Mucosa of descending colon (tissue), 3 donors: ENCODE results near the gene PGAP3. TPM values are rescaled to one million over a fixed set of nuclear protein-coding genes. Genes with fewer than 3 reads are reported as not detected.
"Not testable (repeated sequence)": the region's sequence is repeated elsewhere in the genome, so short reads cannot be mapped to it uniquely, and the experiment has no call there.

ENCODE experiments used
- ATAC-seq: fragments of 200-7000 bp; cut with Tn5 transposase; one replicate; pipeline ENCODE4 v1.9.1; 2020; ENCODE audit warnings: mild to moderate bottlenecking, moderate library complexity
- DNase-seq, 3 donors: peaks; one replicate each; pipeline ENCODE4 v3.0.0-alpha.2; 2020
- H3K36me3 ChIP-seq: fragments of 200-600 bp; one replicate; pipeline ENCODE4 v1.8.0; 2021; ENCODE audit warnings: low read depth, mild to moderate bottlenecking
- H3K4me1 ChIP-seq: fragments of 200-600 bp; one replicate; pipeline ENCODE4 v1.8.0; 2021; ENCODE audit warnings: low read depth, mild to moderate bottlenecking
- H3K4me3 ChIP-seq: fragments of 200-600 bp; one replicate; pipeline ENCODE4 v1.8.0; 2021; ENCODE audit warnings: mild to moderate bottlenecking
- H3K9me3 ChIP-seq: fragments of 200-600 bp; one replicate; pipeline ENCODE4 v1.8.0; 2021; ENCODE audit warnings: mild to moderate bottlenecking
- CTCF ChIP-seq: fragments of 200-600 bp; IDR thresholded peaks from one replicate; pipeline ENCODE4 v1.8.0; 2022; ENCODE audit warnings: antibody characterized with exemption, mild to moderate bottlenecking
- intact Hi-C, 2 donors: fragments of 100-400 bp; cut with DNase I in 1 of 2; cut with micrococcal nuclease in 1 of 2; formaldehyde crosslinking; loops; one replicate each; pipeline versions ENCODE4 v1.11.0 to v1.11.1; 2022; cut with DNase I, micrococcal nuclease
- total RNA-seq, 3 donors: library from RNA; stranded (reverse); fragmentation: NEBNext Ultra II Directional in 2 of 3; extraction: Animal tissue kit (Norgen Biotek cat#: 25700) in 2 of 3; gene quantifications; one replicate each; pipeline versions ENCODE4 v1.2.1 to v1.2.4, GENCODE V29; 2021 to 2023
- donor health status: DM: no; HTN: no; CAD: no; lungs with moderate emphysema.
- donor health status: DM: no; HTN: no; CAD: no.
- donor health status: DM: no; HTN: yes; CAD: no.

Gene PGAP3
- total RNA-seq, 3 donors from 2014 or later, result 27.7 to 74.6 (median 47.9) TPM

GRCh38 chr17:39730095-39730921 lies 42.5 kb upstream of the PGAP3 start, which contains the start of gene MIEN1:
Gene MIEN1 (minus strand): TSS chr17:39730532. CDS start chr17:39730495, 37 bp downstream.
- intact Hi-C loops, result no loop called here
- Histone ChIP-seq H3K4me1 (peaks cover 7% of the 10 kb centered on the region), H3K36me3 (no peaks in the 10 kb centered on the region), H3K9me3 (no peaks in the 10 kb centered on the region), H3K4me3 (peak within 1 kb of the TSS; percentile 31)
- peak; percentile 99 for ATAC-seq
- DNase-seq, result peak; percentile 94 to 97 (median 96)
- TF ChIP-seq CTCF, result peak; percentile 94

- intact Hi-C loops, result no loop called here
- H3K36me3 ChIP-seq, result no peaks in the 10 kb centered on the region
- no peak for TF ChIP-seq CTCF
- DNase-seq (no peak), ATAC-seq (no peak)
- peaks cover 7% of the 10 kb centered on the region for H3K4me1 ChIP-seq
- H3K4me3 ChIP-seq, result no peak overlapping the region
- H3K9me3 ChIP-seq, result no peaks in the 10 kb centered on the region
Measured at GRCh38 chr17:39729280-39729851, 41.5 kb upstream of the PGAP3 start.

GRCh38 chr17:39727556-39727955 lies 39.7 kb upstream of the PGAP3 start:
- TF ChIP-seq CTCF, result no peak
- DNase-seq (no peak), ATAC-seq (no peak)
- Histone ChIP-seq H3K9me3 (no peaks in the 10 kb centered on the region), H3K4me1 (peaks cover 7% of the 10 kb centered on the region), H3K4me3 (no peak overlapping the region), H3K36me3 (no peaks in the 10 kb centered on the region)
- intact Hi-C loops, result no loop called here

GRCh38 chr17:39726617-39727016 lies 38.8 kb upstream of the PGAP3 start:
- peak in 1 of 3 donors; percentile 44 for DNase-seq
- Histone ChIP-seq H3K4me1 (peaks cover 7% of the 10 kb centered on the region), H3K4me3 (no peak overlapping the region), H3K36me3 (no peaks in the 10 kb centered on the region), H3K9me3 (no peaks in the 10 kb centered on the region)
- TF ChIP-seq CTCF, result no peak
- intact Hi-C loops, result no loop called here
- ATAC-seq, result no peak

GRCh38 chr17:39725923-39726322 lies 38.1 kb upstream of the PGAP3 start:
- ATAC-seq, intact Hi-C loops, H3K36me3 ChIP-seq, DNase-seq, H3K4me3 ChIP-seq, H3K4me1 ChIP-seq, H3K9me3 ChIP-seq: not testable (repeated sequence)

GRCh38 chr17:39724731-39725130 lies 36.9 kb upstream of the PGAP3 start:
- peaks cover 5% of the 10 kb centered on the region for H3K4me1 ChIP-seq
- H3K36me3 ChIP-seq, result no peaks in the 10 kb centered on the region
- no peak for ATAC-seq
- DNase-seq, result peak in 1 of 3 donors; percentile 46
- no peak for TF ChIP-seq CTCF
- intact Hi-C loops, result no loop called here
- H3K9me3 ChIP-seq, result no peaks in the 10 kb centered on the region
- no peak overlapping the region for H3K4me3 ChIP-seq
